GM12875 (cell line): ENCODE data around the gene NOCT.
"Not testable (repeated sequence)": the region's sequence is repeated elsewhere in the genome, so short reads cannot be mapped to it uniquely, and the experiment has no call there.

Experiments
- H3K4me3 ChIP-seq: one replicate; pipeline ENCODE4 v1.5.1; 2011; ENCODE audit warnings: low read depth, low read length, control low read depth
- CTCF ChIP-seq: IDR thresholded peaks from 2 replicates; pipeline ENCODE4 v1.5.1; 2011; ENCODE audit warnings: low read depth, mild to moderate bottlenecking, control low read depth, inconsistent platforms, low read length, moderate library complexity, borderline replicate concordance; ENCODE audit not compliant: insufficient read depth

Gene NOCT

GRCh38 chr4:139020384-139020783 lies 4.8 kb downstream of the NOCT start:
- H3K4me3 ChIP-seq, result no peak overlapping the region
- TF ChIP-seq CTCF, result no peak

GRCh38 chr4:139021071-139021470 lies 5.5 kb downstream of the NOCT start:
- not testable (repeated sequence) for H3K4me3 ChIP-seq

- TF ChIP-seq CTCF, result no peak
- no peak overlapping the region for H3K4me3 ChIP-seq
These were observed 7.3 kb downstream of the NOCT start for GRCh38 chr4:139022835-139023234.

- H3K4me3 ChIP-seq, result no peak overlapping the region
- TF ChIP-seq CTCF, result no peak
These were observed 9.1 kb downstream of the NOCT start for GRCh38 chr4:139024686-139025085.

- no peak overlapping the region for H3K4me3 ChIP-seq
- TF ChIP-seq CTCF, result no peak
These were observed 10.3 kb downstream of the NOCT start for GRCh38 chr4:139025841-139026240.

GRCh38 chr4:139027776-139028175 lies 12.2 kb downstream of the NOCT start:
- no peak overlapping the region for H3K4me3 ChIP-seq
- no peak for TF ChIP-seq CTCF

- no peak overlapping the region for H3K4me3 ChIP-seq
- no peak for TF ChIP-seq CTCF
These were observed 12.6 kb downstream of the NOCT start for GRCh38 chr4:139028191-139028661.

GRCh38 chr4:139029866-139030363 lies 14.3 kb downstream of the NOCT start:
- not testable (repeated sequence) for H3K4me3 ChIP-seq
